Vagina (tissue), 2 donors: ENCODE results near the gene CCDC57. TPM values are rescaled to one million over a fixed set of nuclear protein-coding genes. Genes with fewer than 3 reads are reported as not detected.
A peak's percentile ranks its signal among the peaks of the same experiment; 100 is the strongest.

Experiments used
- DNase-seq, 2 donors: peaks; one replicate each; pipeline ENCODE4 v3.0.0-alpha.2; 2017; ENCODE audit errors: extremely low spot score in 2 of 2
- H3K27ac ChIP-seq: fragments of 200-600 bp; sonication (generic); one replicate; pipeline ENCODE4 v1.5.1; 2019
- H3K27me3 ChIP-seq: fragments of 200-600 bp; sonication (generic); one replicate; pipeline ENCODE4 v1.5.1; 2019
- H3K36me3 ChIP-seq, 2 donors: fragments of 200-600 bp; sonication (generic); one replicate each; pipeline ENCODE4 v1.5.1; 2017 to 2019
- H3K4me1 ChIP-seq: fragments of 200-600 bp; sonication (generic); one replicate; pipeline ENCODE4 v1.5.1; 2019
- H3K4me3 ChIP-seq, 2 donors: fragments of 200-600 bp; sonication (generic); 1 replicate in 1 of 2; 2 replicates in 1 of 2; pipeline ENCODE4 v1.5.1; 2016 to 2019
- H3K9me3 ChIP-seq: fragments of 200-600 bp; sonication (generic); one replicate; pipeline ENCODE4 v1.5.1; 2019
- CTCF ChIP-seq, 3 experiments: fragments of 450-650 bp in 2 of 3; fragments of 200-600 bp in 1 of 3; sonication (generic) in 1 of 3; IDR thresholded peaks; one replicate each; pipeline ENCODE4 v1.5.1; 2017 to 2019; ENCODE audit warnings: antibody characterized with exemption in 3 of 3, mild to moderate bottlenecking in 2 of 3, moderate library complexity in 2 of 3
- POLR2A ChIP-seq, 2 donors: fragments of 450-650 bp; IDR thresholded peaks; one replicate each; pipeline ENCODE4 v1.6.1; 2017; ENCODE audit warnings: antibody characterized with exemption in 2 of 2, mild to moderate bottlenecking in 2 of 2, moderate library complexity in 2 of 2
- POLR2AphosphoS5 ChIP-seq, 2 donors: sonication (generic); formaldehyde crosslinking; IDR thresholded peaks; one replicate each; pipeline ENCODE4 v1.9.0; 2017; ENCODE audit warnings: antibody characterized with exemption in 2 of 2, mild to moderate bottlenecking in 2 of 2, low read depth in 1 of 2; ENCODE audit not compliant: insufficient read depth in 1 of 2
- intact Hi-C: fragments of 100-400 bp; cut with DNase I; formaldehyde crosslinking; loops from one replicate; pipeline ENCODE4 v1.15.1; 2023
- microRNA-seq: library from miRNA; unstranded; fragments of <30 nt; microRNA quantifications from one replicate; pipeline ENCODE4, GENCODE V29; 2017; ENCODE audit warnings: borderline number of aligned reads, borderline replicate concordance
- total RNA-seq: library from RNA; depleted of rRNA; stranded (reverse); fragments of >200 nt; gene quantifications from one replicate; pipeline ENCODE4 v1.2.3, GENCODE V29; 2016

The CCDC57 gene
- total RNA-seq, 1 donor from 2014 or later = 26.5 TPM

GRCh38 chr17:82052638-82053059, 160.0 kb downstream of the CCDC57 start:
- peak overlapping the region; percentile 72 to 97 for H3K4me3 ChIP-seq
- H3K27me3 ChIP-seq = no peaks in the 10 kb centered on the region
- peaks cover 0 to 57% of the 10 kb centered on the region in 2 donors for H3K36me3 ChIP-seq
- H3K27ac ChIP-seq = peak overlapping the region; percentile 38
- no peaks in the 10 kb centered on the region for H3K9me3 ChIP-seq
- peaks cover 39% of the 10 kb centered on the region for H3K4me1 ChIP-seq
- DNase-seq = no peak
- intact Hi-C loops = no loop called here
- TF ChIP-seq POLR2AphosphoS5 (IDR thresholded peaks at IDR 0.05; ENCODE audit: insufficient read depth in 1 of 2, low read depth in 1 of 2) = no peak
- TF ChIP-seq CTCF (IDR thresholded peaks at IDR 0.05) = no peak
- TF ChIP-seq POLR2A (IDR thresholded peaks at IDR 0.05) = no peak

- Histone ChIP-seq H3K27me3 (no peaks in the 10 kb centered on the region), H3K4me3 (peak within 1 kb of the TSS; percentile 72 to 97), H3K4me1 (peaks cover 39% of the 10 kb centered on the region), H3K27ac (peak within 1 kb of the TSS; percentile 74), H3K9me3 (no peaks in the 10 kb centered on the region), H3K36me3 (peaks cover 0 to 57% of the 10 kb centered on the region in 2 donors)
- TF ChIP-seq POLR2AphosphoS5 (IDR thresholded peaks at IDR 0.05; ENCODE audit: insufficient read depth in 1 of 2, low read depth in 1 of 2) = no peak
- no peak for TF ChIP-seq CTCF (IDR thresholded peaks at IDR 0.05)
- no peak for TF ChIP-seq POLR2A (IDR thresholded peaks at IDR 0.05)
- intact Hi-C loops = no loop called here
- no peak for DNase-seq
Observed at GRCh38 chr17:82051776-82052637, 160.6 kb downstream of the CCDC57 start, which contains the start of the genes GPS1 and RFNG. Gene GPS1, plus strand, starts transcription at chr17:82051898. Its CDS starts 34 bp downstream, at chr17:82051932. Gene RFNG, minus strand, starts transcription at chr17:82051811. Its CDS starts 45 bp downstream, at chr17:82051766.

Small RNAs within 50 kb of the gene (microRNA-seq; reads per million reads assigned to microRNA genes)
- not detected for gene MIR6787

Other genes starting within 250 kb of the CCDC57 start
- gene ASPSCR1, start 235.2 kb downstream of the CCDC57 start, total RNA-seq = 31.2 TPM
- 101 TPM for gene CENPX, start 190.0 kb downstream of the CCDC57 start, total RNA-seq
- 14.0 TPM for gene LRRC45, start 189.5 kb downstream of the CCDC57 start, total RNA-seq
- gene RAC3, start 181.2 kb downstream of the CCDC57 start, total RNA-seq = 12.8 TPM
- 106 TPM for gene DCXR, start 175.1 kb downstream of the CCDC57 start, total RNA-seq
- gene RFNG, start 161.0 kb downstream of the CCDC57 start, total RNA-seq = 61.4 TPM
- 80.3 TPM for gene GPS1, start 160.9 kb downstream of the CCDC57 start, total RNA-seq
- 72.4 TPM for gene DUS1L, start 147.0 kb downstream of the CCDC57 start, total RNA-seq
- 127 TPM for gene FASN, start 114.6 kb downstream of the CCDC57 start, total RNA-seq
- 21.1 TPM for gene SLC16A3, start 16.2 kb upstream of the CCDC57 start, total RNA-seq
- gene CSNK1D, start 60.9 kb upstream of the CCDC57 start, total RNA-seq = 67.8 TPM
- gene CD7, start 104.8 kb upstream of the CCDC57 start, total RNA-seq = 5.2 TPM
- 37.1 TPM for gene SECTM1, start 120.9 kb upstream of the CCDC57 start, total RNA-seq
- not detected for gene TEX19, start 146.4 kb upstream of the CCDC57 start, total RNA-seq
- not detected for gene UTS2R, start 158.9 kb upstream of the CCDC57 start, total RNA-seq
- gene HEXD, start 205.5 kb upstream of the CCDC57 start, total RNA-seq = 90.4 TPM
- 25.5 TPM for gene OGFOD3, start 205.7 kb upstream of the CCDC57 start, total RNA-seq
- 51.6 TPM for gene CYBC1, start 237.9 kb upstream of the CCDC57 start, total RNA-seq
- gene NARF, start 245.9 kb upstream of the CCDC57 start, total RNA-seq = 62.6 TPM